Upper lobe of left lung (tissue), 6 donors: ENCODE data around the gene TMPRSS6. TPM values are rescaled to one million over a fixed set of nuclear protein-coding genes. Genes with fewer than 3 reads are reported as not detected.

Source experiments
- ATAC-seq, 2 donors: fragments of 200-7000 bp; cut with Tn5 transposase; one replicate each; pipeline ENCODE4 v1.9.1; 2022; ENCODE audit warnings: mild to moderate bottlenecking in 2 of 2, moderate library complexity in 2 of 2; ENCODE audit not compliant: low FRiP score in 2 of 2
- DNase-seq, 2 donors: peaks; one replicate each; pipeline ENCODE4 v3.0.0-alpha.2; 2019 to 2020
- H3K27ac ChIP-seq, 4 donors: fragments of 200-600 bp; sonication (generic); one replicate each; pipeline ENCODE4 v1.5.1; 2016 to 2019
- H3K27me3 ChIP-seq, 4 donors: fragments of 200-600 bp; sonication (generic); one replicate each; pipeline ENCODE4 v1.5.1; 2017 to 2019
- H3K36me3 ChIP-seq, 4 donors: fragments of 200-600 bp; sonication (generic); one replicate each; pipeline ENCODE4 v1.5.1; 2016 to 2019
- H3K4me1 ChIP-seq, 4 donors: fragments of 200-600 bp; sonication (generic); one replicate each; pipeline ENCODE4 v1.5.1; 2018 to 2019
- H3K4me3 ChIP-seq, 4 donors: fragments of 200-600 bp; sonication (generic); one replicate each; pipeline ENCODE4 v1.5.1; 2017 to 2019; ENCODE audit warnings: mild to moderate bottlenecking in 2 of 4, moderate library complexity in 1 of 4
- H3K9me3 ChIP-seq, 4 donors: fragments of 200-600 bp; sonication (generic); one replicate each; pipeline ENCODE4 v1.5.1; 2018 to 2019
- EP300 ChIP-seq, 4 donors: sonication (generic); formaldehyde crosslinking; IDR thresholded peaks; one replicate each; pipeline ENCODE4 v1.5.1; 2017; ENCODE audit warnings: antibody characterized with exemption in 4 of 4, control low read depth in 2 of 4
- POLR2A ChIP-seq, 4 donors: fragments of 450-650 bp; IDR thresholded peaks; one replicate each; pipeline ENCODE4 v1.5.1; 2016 to 2017; ENCODE audit warnings: antibody characterized with exemption in 4 of 4, mild to moderate bottlenecking in 2 of 4
- POLR2AphosphoS5 ChIP-seq, 2 donors: sonication (generic); formaldehyde crosslinking; IDR thresholded peaks; one replicate each; pipeline ENCODE4 v1.5.1; 2017; ENCODE audit warnings: antibody characterized with exemption in 2 of 2
- WGBS, 2 donors: methylation state at CpG; one replicate each; pipeline ENCODE4 v1.1.5; 2017 to 2018; 5-methylcytosine and 5-hydroxymethylcytosine counted together
- total RNA-seq, 6 donors: library from RNA; depleted of rRNA in 4 of 6; stranded (reverse); fragments of >200 nt in 4 of 6; gene quantifications; one replicate each; pipeline versions ENCODE4 v1.1.0 to v1.2.1, GENCODE V29; 2016 to 2021
- TF ChIP-seq, protein P1 (sequence below), 6 experiments: fragments of 450-650 bp in 4 of 6; fragments of 200-600 bp in 2 of 6; sonication (generic) in 2 of 6; IDR thresholded peaks; one replicate each; pipeline ENCODE4 v1.5.1; 2016 to 2019; ENCODE audit warnings: antibody characterized with exemption in 6 of 6
- donor health status: DM: no; HTN: no; CAD: no; lungs with moderate emphysema.
- donor health status: DM: no; HTN: yes; CAD: no; lungs with severe emphysema.

TMPRSS6 gene
- total RNA-seq, 6 donors from 2014 or later: 0.47 to 8.2 (median 2.0) TPM

DNA sequence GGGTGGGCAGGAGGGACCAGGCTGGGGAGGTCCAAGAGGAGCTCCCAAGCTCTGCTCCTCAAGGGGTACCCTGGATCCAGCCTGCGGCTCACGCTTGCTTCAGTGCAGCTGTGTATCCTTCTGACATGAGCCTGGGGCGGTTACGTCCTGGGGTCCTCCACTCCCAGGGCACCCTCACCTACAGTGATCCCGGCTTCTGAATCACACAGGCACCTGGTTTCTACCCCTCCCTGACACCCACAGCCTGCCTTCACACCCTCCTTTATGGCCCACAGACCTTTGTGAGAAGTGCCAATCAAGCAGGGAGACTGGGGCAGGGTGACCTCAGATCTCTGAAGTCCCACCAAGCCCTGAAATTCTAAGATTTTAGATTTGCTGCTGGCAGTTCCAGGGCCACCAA, 88.5 kb downstream of the TMPRSS6 start:
- Histone ChIP-seq H3K27ac (peak overlapping the region in 3 of 4 donors; percentile 43 to 95 (median 90)), H3K9me3 (no peaks in the 10 kb centered on the region), H3K36me3 (peaks cover 0 to 33% (median 16%) of the 10 kb centered on the region in 4 donors), H3K27me3 (no peaks in the 10 kb centered on the region), H3K4me3 (peak overlapping the region in 2 of 4 donors; percentile 96 to 99), H3K4me1 (peaks cover 53 to 76% (median 62%) of the 10 kb centered on the region in 4 donors)
- TF ChIP-seq EP300 (IDR thresholded peaks at IDR 0.05) (no peak), POLR2A (IDR thresholded peaks at IDR 0.05) (no peak), POLR2AphosphoS5 (IDR thresholded peaks at IDR 0.05) (no peak)
- TF ChIP-seq, protein P1, sequence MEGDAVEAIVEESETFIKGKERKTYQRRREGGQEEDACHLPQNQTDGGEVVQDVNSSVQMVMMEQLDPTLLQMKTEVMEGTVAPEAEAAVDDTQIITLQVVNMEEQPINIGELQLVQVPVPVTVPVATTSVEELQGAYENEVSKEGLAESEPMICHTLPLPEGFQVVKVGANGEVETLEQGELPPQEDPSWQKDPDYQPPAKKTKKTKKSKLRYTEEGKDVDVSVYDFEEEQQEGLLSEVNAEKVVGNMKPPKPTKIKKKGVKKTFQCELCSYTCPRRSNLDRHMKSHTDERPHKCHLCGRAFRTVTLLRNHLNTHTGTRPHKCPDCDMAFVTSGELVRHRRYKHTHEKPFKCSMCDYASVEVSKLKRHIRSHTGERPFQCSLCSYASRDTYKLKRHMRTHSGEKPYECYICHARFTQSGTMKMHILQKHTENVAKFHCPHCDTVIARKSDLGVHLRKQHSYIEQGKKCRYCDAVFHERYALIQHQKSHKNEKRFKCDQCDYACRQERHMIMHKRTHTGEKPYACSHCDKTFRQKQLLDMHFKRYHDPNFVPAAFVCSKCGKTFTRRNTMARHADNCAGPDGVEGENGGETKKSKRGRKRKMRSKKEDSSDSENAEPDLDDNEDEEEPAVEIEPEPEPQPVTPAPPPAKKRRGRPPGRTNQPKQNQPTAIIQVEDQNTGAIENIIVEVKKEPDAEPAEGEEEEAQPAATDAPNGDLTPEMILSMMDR (IDR thresholded peaks at IDR 0.05): no peak
- ATAC-seq (no peak), DNase-seq (no peak)
- WGBS, 2 donors: 92 to 100% methylated on average over 5 of the region's 5 CpGs

DNA sequence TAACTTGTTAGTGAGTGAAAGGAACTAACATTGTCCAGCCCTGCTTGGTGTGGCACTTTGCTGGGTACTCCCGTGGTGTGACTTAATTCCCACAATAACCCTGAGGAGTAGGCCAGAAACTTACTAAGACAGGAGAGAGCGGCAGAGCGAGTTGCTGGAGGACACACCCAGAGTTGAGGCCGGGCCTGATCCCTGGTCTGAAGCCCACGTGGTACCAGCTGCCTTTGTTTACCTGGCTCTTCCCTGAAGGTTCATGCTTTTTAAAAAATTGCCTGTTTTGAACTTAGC, 89.4 kb downstream of the TMPRSS6 start:
- peak in 1 of 2 donors; percentile 65 for DNase-seq
- peaks cover 53 to 72% (median 64%) of the 10 kb centered on the region in 4 donors for H3K4me1 ChIP-seq
- ATAC-seq: peak in 1 of 2 donors; percentile 29
- peak overlapping the region; percentile 87 to 96 (median 92) for H3K27ac ChIP-seq
- WGBS, 2 donors: 0 to 4% methylated on average over 4 to 5 of the region's 5 CpGs
- TF ChIP-seq POLR2AphosphoS5 (IDR thresholded peaks at IDR 0.05) (no peak), EP300 (IDR thresholded peaks at IDR 0.05) (no peak), POLR2A (IDR thresholded peaks at IDR 0.05) (no peak)
- TF ChIP-seq, protein P1 (IDR thresholded peaks at IDR 0.05): no peak
- H3K36me3 ChIP-seq: peaks cover 0 to 25% (median 10%) of the 10 kb centered on the region in 4 donors
- H3K4me3 ChIP-seq: peak overlapping the region; percentile 71 to 99 (median 95)
- no peaks in the 10 kb centered on the region for H3K9me3 ChIP-seq
- H3K27me3 ChIP-seq: no peaks in the 10 kb centered on the region

DNA sequence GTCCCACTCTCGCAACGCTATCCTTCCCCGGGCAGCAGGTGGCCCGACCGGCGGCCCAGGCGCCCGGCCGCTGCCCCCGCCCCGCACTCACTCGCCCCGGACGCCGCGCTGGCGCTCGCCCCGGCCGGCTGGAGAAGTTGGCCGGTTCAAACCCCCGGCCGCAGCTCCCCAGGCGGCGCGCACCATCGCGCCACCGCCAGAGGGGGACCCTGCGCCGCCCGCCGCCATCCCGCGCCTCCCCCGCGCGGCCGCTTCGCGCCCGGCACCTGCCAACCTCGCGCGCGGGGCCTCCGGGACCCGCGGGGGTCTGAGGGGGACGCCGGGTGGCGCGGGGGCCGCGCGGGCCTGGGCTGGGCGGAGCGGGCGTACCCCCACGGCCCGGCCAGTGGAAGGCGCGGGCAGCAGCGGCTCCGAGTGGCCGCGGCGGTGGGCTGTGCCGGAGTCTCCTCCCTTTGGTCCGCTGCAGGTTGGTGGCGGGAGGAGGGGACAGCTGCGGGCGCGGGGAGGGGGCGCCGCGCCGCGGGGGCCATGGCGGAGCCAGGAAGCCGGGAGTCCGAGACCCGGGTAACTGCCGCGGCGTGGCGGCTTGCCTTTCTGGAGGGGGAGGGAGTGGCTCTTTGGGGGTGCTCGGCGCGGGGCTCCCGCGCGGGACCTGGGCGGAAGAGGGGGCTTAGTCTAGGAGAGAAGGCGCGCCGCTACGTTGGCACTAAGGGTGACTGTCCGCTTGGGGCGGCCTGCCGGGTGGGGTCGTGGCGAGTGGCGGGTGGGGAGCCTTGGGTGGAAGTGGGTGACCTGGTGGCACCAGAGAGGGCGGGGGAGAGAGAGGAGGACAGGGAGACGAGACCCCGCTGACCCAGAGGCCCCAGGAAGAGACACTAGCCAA, 90.0 kb downstream of the TMPRSS6 start, which contains the start of the genes MPST and TST:
TSS of gene MPST (plus strand) at position 434 of the 883 bp plus-strand sequence. CDS start at position 529, 95 bp downstream.
TSS of gene TST (minus strand) at position 139 of the 883 bp plus-strand sequence. CDS start 715 bp downstream, outside the sequence.
- Histone ChIP-seq H3K4me3 (peak within 1 kb of the TSS; percentile 71 to 99 (median 95)), H3K27me3 (no peaks in the 10 kb centered on the region), H3K9me3 (no peaks in the 10 kb centered on the region), H3K4me1 (peaks cover 53 to 74% (median 64%) of the 10 kb centered on the region in 4 donors), H3K27ac (peak within 1 kb of the TSS; percentile 87 to 96 (median 92)), H3K36me3 (peaks cover 0 to 19% (median 5%) of the 10 kb centered on the region in 4 donors)
- WGBS, 2 donors: 0 to 1% methylated on average over 2 to 25 of the region's 107 CpGs
- TF ChIP-seq, protein P1 (IDR thresholded peaks at IDR 0.05): peak; percentile 38 to 97 (median 86)
- peak in 2 of 4 donors; percentile 75 to 89 for TF ChIP-seq POLR2A (IDR thresholded peaks at IDR 0.05)
- TF ChIP-seq EP300 (IDR thresholded peaks at IDR 0.05): no peak
- peak in 1 of 2 donors; percentile 58 for TF ChIP-seq POLR2AphosphoS5 (IDR thresholded peaks at IDR 0.05)
- ATAC-seq (peak; percentile 85 to 91), DNase-seq (peak; percentile 87 to 95)

DNA sequence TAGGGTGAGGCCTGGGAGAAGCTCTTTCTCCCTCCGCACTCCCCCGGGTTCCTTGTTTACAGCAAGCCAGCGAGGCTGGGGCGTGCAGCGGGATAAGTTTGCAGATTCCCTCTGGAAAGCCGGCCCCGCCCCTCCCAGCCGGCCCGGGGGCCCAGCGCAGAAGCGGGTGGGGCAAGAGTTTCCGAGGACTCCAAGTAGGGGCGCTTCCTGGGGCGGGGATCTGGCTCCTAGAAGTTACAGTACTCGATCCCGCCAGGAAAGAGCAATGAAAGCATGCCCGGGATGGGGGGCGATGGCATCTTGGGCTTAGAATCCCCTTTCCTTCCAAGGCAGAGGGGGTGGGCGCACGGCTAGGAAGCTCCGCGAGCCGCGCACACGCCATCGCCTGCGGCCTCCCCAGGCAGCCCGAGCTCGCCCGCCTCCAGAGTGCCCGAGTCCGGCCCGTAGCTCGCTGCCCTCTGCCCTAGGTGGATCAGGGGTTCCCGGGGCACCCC, 90.7 kb downstream of the TMPRSS6 start:
- H3K27me3 ChIP-seq: no peaks in the 10 kb centered on the region
- WGBS, 2 donors: 6% methylated on average over 22 of the region's 35 CpGs; no CpG with 5 or more reads in 1 of the 2 donors
- H3K27ac ChIP-seq: peak overlapping the region; percentile 87 to 96 (median 92)
- no peaks in the 10 kb centered on the region for H3K9me3 ChIP-seq
- peaks cover 0 to 14% (median 1%) of the 10 kb centered on the region in 4 donors for H3K36me3 ChIP-seq
- TF ChIP-seq, protein P1 (IDR thresholded peaks at IDR 0.05): no peak
- TF ChIP-seq POLR2A (IDR thresholded peaks at IDR 0.05) (no peak), POLR2AphosphoS5 (IDR thresholded peaks at IDR 0.05) (no peak), EP300 (IDR thresholded peaks at IDR 0.05) (no peak)
- peak overlapping the region; percentile 71 to 99 (median 90) for H3K4me3 ChIP-seq
- ATAC-seq (peak; percentile 15 to 64), DNase-seq (peak; percentile 62 to 91)
- H3K4me1 ChIP-seq: peaks cover 51 to 74% (median 64%) of the 10 kb centered on the region in 4 donors
